HFFc6 (cell line): Measurements from ENCODE around the gene TJP3. TPM values are rescaled to one million over a fixed set of nuclear protein-coding genes. Genes with fewer than 3 reads are reported as not detected.

ENCODE experiments used
- DNase-seq: peaks from one replicate; pipeline ENCODE4 v3.0.0-alpha.2; 2018
- H3K27ac Mint-ChIP-seq: 2 replicates; pipeline ENCODE4 v1.8.0; 2020; ENCODE audit warnings: mild to moderate bottlenecking, mixed read lengths
- H3K27me3 Mint-ChIP-seq: 2 replicates; pipeline ENCODE4 v1.8.0; 2021; ENCODE audit warnings: mild to moderate bottlenecking, moderate library complexity, mixed read lengths; ENCODE audit not compliant: insufficient read depth
- H3K36me3 Mint-ChIP-seq: 2 replicates; pipeline ENCODE4 v1.8.0; 2021; ENCODE audit warnings: low read depth, mixed read lengths
- H3K4me1 Mint-ChIP-seq: 2 replicates; pipeline ENCODE4 v1.8.0; 2020; ENCODE audit warnings: low read depth, mixed read lengths
- H3K4me3 Mint-ChIP-seq: 2 replicates; pipeline ENCODE4 v1.8.0; 2020; ENCODE audit warnings: mild to moderate bottlenecking, moderate library complexity, mixed read lengths
- H3K9me3 Mint-ChIP-seq: 2 replicates; pipeline ENCODE4 v1.8.0; 2020; ENCODE audit warnings: mild to moderate bottlenecking, mixed read lengths
- total RNA-seq, 6 experiments: library from RNA; stranded (reverse); fragmentation: NEBNext Ultra II Directional; extraction: Animal tissue kit (Norgen Biotek cat#: 25700); gene quantifications; 2 replicates in 1 of 6; 3 replicates in 5 of 6; pipeline ENCODE4 v1.2.3, GENCODE V29; 2021
- TF ChIP-seq, protein P1 (sequence below): fragments of 200-600 bp; sonication (generic); IDR thresholded peaks from 2 replicates; pipeline ENCODE4 v1.5.0; 2021; ENCODE audit warnings: antibody characterized with exemption, mild to moderate bottlenecking

TJP3 gene
- total RNA-seq, 6 experiments from 2014 or later, result not detected

DNA sequence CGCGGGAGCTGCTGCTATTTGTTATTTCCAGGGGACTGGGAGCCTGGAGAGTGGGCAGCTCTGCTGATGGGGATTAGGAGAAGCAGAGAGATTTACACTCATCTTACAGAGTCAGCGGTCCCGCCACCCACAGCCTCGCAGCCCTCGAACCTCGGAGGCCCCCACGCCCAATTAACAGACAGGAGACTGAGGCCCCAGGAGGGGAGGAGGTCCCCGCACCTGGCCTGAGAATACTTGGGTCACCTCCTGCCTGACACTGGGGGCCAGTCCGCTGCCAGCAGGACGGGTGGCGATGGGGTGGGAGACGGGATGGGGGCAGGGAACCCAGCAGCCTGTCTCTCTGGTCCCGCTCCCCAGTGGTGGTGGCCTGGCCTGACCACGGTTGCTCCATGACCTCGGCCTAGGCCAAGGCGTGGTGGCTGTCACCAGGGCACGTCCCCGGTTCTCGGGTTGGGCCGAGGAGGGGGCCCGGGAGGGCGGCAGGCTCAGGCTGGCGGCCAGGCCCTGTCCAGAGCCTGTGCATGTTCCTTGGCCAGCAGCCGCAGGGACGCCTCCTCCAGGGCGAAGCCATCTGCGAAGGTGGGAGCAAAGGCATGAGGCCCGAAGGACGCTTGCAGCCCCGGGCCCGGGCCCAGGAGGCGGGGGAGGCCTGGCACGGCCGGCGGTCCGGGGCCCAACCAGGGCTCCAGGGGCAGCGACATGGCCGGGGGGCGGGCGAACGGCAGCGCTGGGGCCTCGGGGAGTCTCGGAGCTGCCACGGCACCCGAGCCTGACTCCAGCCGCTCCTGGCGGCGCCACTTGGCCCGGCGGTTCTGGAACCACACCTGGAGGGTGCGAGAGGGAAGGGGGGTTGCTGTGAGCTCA is 62.2 kb downstream of the TJP3 start:
- Mint-ChIP-seq H3K27me3 (peaks cover 10% of the 10 kb centered on the region), H3K4me1 (no peaks in the 10 kb centered on the region), H3K9me3 (no peaks in the 10 kb centered on the region), H3K4me3 (no peak overlapping the region), H3K27ac (no peak overlapping the region), H3K36me3 (peaks cover 4% of the 10 kb centered on the region; the same call in 1 of the 2 replicates)
- no peak for DNase-seq
- TF ChIP-seq, protein P1, sequence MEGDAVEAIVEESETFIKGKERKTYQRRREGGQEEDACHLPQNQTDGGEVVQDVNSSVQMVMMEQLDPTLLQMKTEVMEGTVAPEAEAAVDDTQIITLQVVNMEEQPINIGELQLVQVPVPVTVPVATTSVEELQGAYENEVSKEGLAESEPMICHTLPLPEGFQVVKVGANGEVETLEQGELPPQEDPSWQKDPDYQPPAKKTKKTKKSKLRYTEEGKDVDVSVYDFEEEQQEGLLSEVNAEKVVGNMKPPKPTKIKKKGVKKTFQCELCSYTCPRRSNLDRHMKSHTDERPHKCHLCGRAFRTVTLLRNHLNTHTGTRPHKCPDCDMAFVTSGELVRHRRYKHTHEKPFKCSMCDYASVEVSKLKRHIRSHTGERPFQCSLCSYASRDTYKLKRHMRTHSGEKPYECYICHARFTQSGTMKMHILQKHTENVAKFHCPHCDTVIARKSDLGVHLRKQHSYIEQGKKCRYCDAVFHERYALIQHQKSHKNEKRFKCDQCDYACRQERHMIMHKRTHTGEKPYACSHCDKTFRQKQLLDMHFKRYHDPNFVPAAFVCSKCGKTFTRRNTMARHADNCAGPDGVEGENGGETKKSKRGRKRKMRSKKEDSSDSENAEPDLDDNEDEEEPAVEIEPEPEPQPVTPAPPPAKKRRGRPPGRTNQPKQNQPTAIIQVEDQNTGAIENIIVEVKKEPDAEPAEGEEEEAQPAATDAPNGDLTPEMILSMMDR, result no peak

DNA sequence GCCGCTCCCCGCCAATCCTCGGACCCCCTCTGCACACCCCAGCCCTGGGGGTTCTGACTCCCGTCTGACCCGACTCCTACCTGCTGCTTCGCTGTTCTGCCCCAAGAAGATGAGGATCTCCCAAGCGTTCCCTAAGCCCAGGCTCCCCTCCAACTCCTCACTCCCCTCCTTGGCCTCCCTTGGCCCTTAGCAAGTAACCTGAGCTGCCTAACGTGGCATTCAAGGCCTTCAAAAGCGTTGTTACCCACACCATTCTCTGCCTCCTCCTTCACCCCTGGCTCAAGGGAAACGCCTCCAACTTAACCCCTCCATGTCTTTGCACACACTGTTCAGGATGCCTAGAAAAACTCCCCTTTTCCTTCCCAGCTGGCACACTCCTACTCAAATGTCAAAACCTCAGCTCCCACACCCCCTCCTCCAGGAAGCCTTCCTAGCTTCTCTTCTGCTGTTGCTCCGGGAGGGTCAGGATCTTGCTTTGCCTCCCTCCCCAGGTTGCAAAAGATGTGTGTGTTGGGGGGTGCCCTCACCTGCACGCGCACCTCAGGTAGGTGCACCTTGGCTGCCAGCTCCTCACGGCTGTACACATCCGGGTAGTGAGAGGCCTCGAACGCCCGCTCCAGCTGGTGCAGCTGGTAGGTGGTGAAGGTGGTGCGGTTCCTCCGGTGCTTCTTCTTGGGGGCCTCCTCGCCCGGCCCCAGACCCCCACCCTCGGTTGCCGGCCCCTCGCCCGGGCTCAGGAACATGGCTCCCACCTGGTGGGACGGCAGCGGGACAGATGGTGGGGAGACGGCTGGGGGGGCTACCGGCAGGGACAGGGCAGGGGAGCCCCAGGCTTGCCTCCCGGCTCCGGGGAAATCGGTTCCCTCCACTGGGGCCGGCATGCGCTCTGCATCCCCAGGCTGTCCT is 63.1 kb downstream of the TJP3 start:
- no peak for DNase-seq
- H3K4me1 Mint-ChIP-seq, result no peaks in the 10 kb centered on the region
- H3K27me3 Mint-ChIP-seq, result peaks cover 10% of the 10 kb centered on the region
- TF ChIP-seq, protein P1, result no peak
- peaks cover 4% of the 10 kb centered on the region; the same call in 1 of the 2 replicates for H3K36me3 Mint-ChIP-seq
- H3K27ac Mint-ChIP-seq, result no peak overlapping the region
- H3K9me3 Mint-ChIP-seq, result no peaks in the 10 kb centered on the region
- no peak overlapping the region for H3K4me3 Mint-ChIP-seq

DNA sequence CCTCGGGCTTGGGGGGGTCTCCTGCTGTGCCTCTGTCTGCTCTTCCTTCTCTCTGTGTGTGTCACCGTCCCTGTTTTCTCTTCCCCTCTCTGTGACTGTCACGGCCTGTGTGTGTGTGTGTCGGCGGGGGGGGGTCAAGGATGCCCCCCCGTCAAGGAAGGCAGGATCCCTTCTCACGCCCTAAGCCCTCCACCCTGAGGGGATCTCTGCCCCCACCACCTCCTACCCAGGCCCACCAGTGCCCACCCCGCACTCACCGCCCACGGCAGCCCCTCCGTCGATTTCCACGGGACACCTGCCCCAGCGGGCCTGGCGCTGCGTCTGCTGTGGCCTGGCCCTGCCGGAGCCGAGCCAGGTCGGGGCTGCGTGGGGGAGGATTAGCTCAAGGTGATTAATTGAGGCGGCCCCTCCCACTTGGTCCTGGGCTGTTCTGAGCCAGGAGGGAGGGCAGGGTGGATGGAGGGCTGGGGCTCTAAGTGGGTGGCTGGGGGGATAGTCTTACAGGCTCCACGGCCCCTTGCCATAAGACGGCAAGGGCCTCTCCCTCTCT is 63.8 kb downstream of the TJP3 start, which contains the start of gene RAX2:
Gene RAX2, minus strand, starts transcription at position 323 of the 550 bp plus-strand sequence. CDS start 486 bp downstream, outside the sequence.
- no peaks in the 10 kb centered on the region for H3K4me1 Mint-ChIP-seq
- H3K27ac Mint-ChIP-seq, result no peak within 1 kb of the TSS
- H3K36me3 Mint-ChIP-seq, result no peaks in the 10 kb centered on the region
- H3K9me3 Mint-ChIP-seq, result no peaks in the 10 kb centered on the region
- TF ChIP-seq, protein P1, result no peak
- no peak for DNase-seq
- peaks cover 10% of the 10 kb centered on the region for H3K27me3 Mint-ChIP-seq
- no peak within 1 kb of the TSS for H3K4me3 Mint-ChIP-seq

DNA sequence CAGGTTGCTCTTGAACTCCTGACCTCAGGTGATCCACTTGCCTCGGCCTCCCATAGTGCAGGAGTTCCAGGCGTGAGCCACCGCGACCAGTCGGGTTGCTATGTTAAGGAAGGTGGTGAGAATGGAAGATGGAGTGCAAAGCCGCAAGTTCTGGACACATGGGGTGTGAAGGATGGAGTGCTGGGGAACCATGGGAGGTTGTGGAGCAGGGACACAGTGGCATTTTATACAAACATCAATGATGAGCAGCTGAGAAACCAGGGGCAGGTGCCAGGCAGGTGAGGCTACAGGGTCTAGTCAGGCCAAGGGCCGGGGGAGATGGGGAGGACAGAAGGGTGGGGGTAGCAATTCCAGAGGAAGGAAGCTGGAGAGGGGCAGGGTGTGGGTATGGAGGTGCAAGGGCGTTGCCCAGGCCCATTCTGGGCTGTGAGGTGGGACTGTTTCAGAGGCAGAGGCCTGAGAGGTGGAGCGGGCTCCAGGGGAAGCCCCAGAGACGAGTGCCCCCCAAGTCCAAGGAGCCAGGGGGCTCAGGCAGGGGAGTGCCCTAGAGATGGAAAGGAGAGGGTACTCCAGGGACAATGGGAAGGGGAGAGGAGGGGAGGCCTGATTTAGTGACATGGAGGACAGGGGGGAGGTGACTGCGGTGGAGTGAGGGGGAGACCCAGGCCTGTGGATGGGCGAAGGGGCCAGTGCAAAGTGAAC is 65.8 kb downstream of the TJP3 start:
- Mint-ChIP-seq H3K36me3 (no peaks in the 10 kb centered on the region), H3K4me3 (no peak overlapping the region), H3K4me1 (no peaks in the 10 kb centered on the region), H3K27ac (no peak overlapping the region), H3K9me3 (no peaks in the 10 kb centered on the region), H3K27me3 (peaks cover 10% of the 10 kb centered on the region)
- DNase-seq, result no peak
- TF ChIP-seq, protein P1, result no peak
